Tibial artery (tissue), 4 donors: ENCODE results near the gene CTNND2.

Experiments used
- DNase-seq, 2 donors: peaks; one replicate each; pipeline ENCODE4 v3.0.0-alpha.2; 2019
- H3K27ac ChIP-seq, 2 donors: fragments of 200-600 bp; sonication (generic) in 1 of 2; 1 replicate in 1 of 2; 2 replicates in 1 of 2; pipeline ENCODE4 v1.5.1; 2018 to 2019; ENCODE audit warnings: mild to moderate bottlenecking in 1 of 2
- H3K27me3 ChIP-seq, 2 donors: fragments of 200-600 bp; sonication (generic) in 1 of 2; one replicate each; pipeline versions ENCODE4 v1.5.1 to v1.6.0; 2016 to 2019
- H3K36me3 ChIP-seq, 3 donors: fragments of 200-600 bp; sonication (generic) in 2 of 3; one replicate each; pipeline ENCODE4 v1.5.1; 2016 to 2019; ENCODE audit warnings: mild to moderate bottlenecking in 2 of 3
- H3K4me1 ChIP-seq, 4 donors: fragments of 200-600 bp; sonication (generic) in 2 of 4; 1 replicate in 3 of 4; 2 replicates in 1 of 4; pipeline ENCODE4 v1.5.1; 2016 to 2019
- H3K4me3 ChIP-seq, 2 donors: fragments of 200-600 bp; sonication (generic) in 1 of 2; 1 replicate in 1 of 2; 2 replicates in 1 of 2; pipeline ENCODE4 v1.5.1; 2018 to 2019; ENCODE audit warnings: mild to moderate bottlenecking in 2 of 2
- H3K9me3 ChIP-seq, 3 donors: fragments of 200-600 bp; sonication (generic) in 1 of 3; one replicate each; pipeline ENCODE4 v1.5.1; 2016 to 2019
- intact Hi-C: fragments of 100-400 bp; cut with DNase I; formaldehyde crosslinking; loops from one replicate; pipeline ENCODE4 v1.15.0; 2023; ENCODE audit warnings: low total_unique reads
- TF ChIP-seq, protein P1 (sequence below), 2 experiments: fragments of 200-600 bp in 1 of 2; fragments of 450-650 bp in 1 of 2; IDR thresholded peaks; one replicate each; pipeline ENCODE4 v1.5.1; 2017 to 2019; ENCODE audit warnings: antibody characterized with exemption in 2 of 2, mild to moderate bottlenecking in 1 of 2, moderate library complexity in 1 of 2

CTNND2 gene

GRCh38 chr5:11815481-11815880 lies 88.8 kb downstream of the CTNND2 start:
- Histone ChIP-seq H3K27ac (no peak overlapping the region), H3K36me3 (no peaks in the 10 kb centered on the region), H3K4me3 (no peak overlapping the region), H3K27me3 (no peaks in the 10 kb centered on the region), H3K9me3 (no peaks in the 10 kb centered on the region), H3K4me1 (no peaks in the 10 kb centered on the region)
- DNase-seq: no peak
- intact Hi-C loops: no loop called here
- TF ChIP-seq, protein P1, sequence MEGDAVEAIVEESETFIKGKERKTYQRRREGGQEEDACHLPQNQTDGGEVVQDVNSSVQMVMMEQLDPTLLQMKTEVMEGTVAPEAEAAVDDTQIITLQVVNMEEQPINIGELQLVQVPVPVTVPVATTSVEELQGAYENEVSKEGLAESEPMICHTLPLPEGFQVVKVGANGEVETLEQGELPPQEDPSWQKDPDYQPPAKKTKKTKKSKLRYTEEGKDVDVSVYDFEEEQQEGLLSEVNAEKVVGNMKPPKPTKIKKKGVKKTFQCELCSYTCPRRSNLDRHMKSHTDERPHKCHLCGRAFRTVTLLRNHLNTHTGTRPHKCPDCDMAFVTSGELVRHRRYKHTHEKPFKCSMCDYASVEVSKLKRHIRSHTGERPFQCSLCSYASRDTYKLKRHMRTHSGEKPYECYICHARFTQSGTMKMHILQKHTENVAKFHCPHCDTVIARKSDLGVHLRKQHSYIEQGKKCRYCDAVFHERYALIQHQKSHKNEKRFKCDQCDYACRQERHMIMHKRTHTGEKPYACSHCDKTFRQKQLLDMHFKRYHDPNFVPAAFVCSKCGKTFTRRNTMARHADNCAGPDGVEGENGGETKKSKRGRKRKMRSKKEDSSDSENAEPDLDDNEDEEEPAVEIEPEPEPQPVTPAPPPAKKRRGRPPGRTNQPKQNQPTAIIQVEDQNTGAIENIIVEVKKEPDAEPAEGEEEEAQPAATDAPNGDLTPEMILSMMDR (IDR thresholded peaks at IDR 0.05): no peak

DNA sequence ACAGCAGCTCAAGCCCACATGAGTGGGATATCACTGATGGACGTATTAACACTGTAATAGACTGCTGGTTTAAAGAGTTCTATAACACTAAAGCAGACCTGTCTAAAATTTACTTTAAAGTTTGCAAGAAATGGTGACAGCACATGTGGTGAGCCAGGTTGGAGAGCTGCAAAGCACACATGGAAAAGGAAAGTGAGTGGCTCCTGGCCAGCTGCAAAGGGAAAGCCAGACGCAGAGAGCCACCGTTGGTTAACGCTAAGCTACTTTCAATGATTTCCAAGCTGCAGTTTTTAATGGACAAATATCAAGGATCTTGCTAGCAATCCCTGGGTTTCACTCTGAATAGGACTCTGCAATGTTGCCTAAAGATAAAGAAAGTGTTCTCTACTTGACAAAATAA lies 89.9 kb downstream of the CTNND2 start:
- Histone ChIP-seq H3K36me3 (no peaks in the 10 kb centered on the region), H3K9me3 (no peaks in the 10 kb centered on the region), H3K27ac (no peak overlapping the region), H3K4me1 (no peaks in the 10 kb centered on the region), H3K27me3 (no peaks in the 10 kb centered on the region), H3K4me3 (no peak overlapping the region)
- DNase-seq: no peak
- TF ChIP-seq, protein P1 (IDR thresholded peaks at IDR 0.05): no peak
- intact Hi-C loops: no loop called here

DNA sequence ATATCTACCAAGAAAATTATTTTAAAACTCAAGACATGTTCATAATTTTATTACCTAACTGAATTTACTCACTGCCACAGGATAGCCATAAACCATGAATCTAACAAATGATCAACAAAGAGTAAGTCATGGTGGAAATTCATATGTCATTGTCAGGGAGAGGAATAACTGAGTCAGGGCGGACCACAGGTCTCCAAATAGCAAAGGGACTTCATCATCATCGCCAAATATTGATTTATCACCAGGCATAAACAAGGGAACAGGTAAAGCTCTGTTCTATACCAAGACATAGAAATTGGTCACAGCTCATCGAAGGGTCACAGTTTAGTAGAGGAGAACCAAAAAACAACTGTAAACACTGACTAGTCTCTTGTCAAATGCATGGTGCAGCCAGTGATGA lies 94.8 kb downstream of the CTNND2 start:
- intact Hi-C loops: no loop called here
- H3K27ac ChIP-seq: no peak overlapping the region
- no peaks in the 10 kb centered on the region for H3K36me3 ChIP-seq
- no peak overlapping the region for H3K4me3 ChIP-seq
- no peaks in the 10 kb centered on the region for H3K4me1 ChIP-seq
- TF ChIP-seq, protein P1 (IDR thresholded peaks at IDR 0.05): no peak
- no peaks in the 10 kb centered on the region for H3K9me3 ChIP-seq
- no peak for DNase-seq
- no peaks in the 10 kb centered on the region for H3K27me3 ChIP-seq

GRCh38 chr5:11803436-11803835 lies 100.8 kb downstream of the CTNND2 start:
- intact Hi-C loops: no loop called here
- Histone ChIP-seq H3K4me3 (no peak overlapping the region), H3K27me3 (no peaks in the 10 kb centered on the region), H3K36me3 (no peaks in the 10 kb centered on the region), H3K9me3 (no peaks in the 10 kb centered on the region), H3K4me1 (no peaks in the 10 kb centered on the region), H3K27ac (no peak overlapping the region)
- no peak for DNase-seq
- TF ChIP-seq, protein P1 (IDR thresholded peaks at IDR 0.05): no peak

DNA sequence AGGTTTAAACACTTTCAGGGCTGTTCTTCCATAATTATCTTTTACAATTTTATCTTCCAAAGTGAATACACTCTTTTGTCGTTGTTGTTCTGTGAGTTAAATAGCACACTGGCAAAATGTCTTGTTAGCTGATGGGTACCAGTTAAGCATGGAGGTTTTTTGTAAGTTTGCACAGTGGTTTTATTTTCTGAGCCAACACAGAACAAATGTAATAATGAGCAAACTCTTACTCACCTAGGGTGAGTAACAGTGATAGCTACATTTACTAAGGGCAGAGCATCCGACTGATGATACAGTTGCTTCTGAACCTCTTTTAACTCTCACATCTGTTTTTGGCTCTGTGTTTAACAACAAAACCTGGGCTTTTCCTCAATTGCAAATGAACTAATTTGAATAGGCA lies 103.2 kb downstream of the CTNND2 start:
- Histone ChIP-seq H3K36me3 (no peaks in the 10 kb centered on the region), H3K27ac (no peak overlapping the region), H3K4me1 (no peaks in the 10 kb centered on the region), H3K9me3 (no peaks in the 10 kb centered on the region), H3K4me3 (no peak overlapping the region), H3K27me3 (no peaks in the 10 kb centered on the region)
- intact Hi-C loops: no loop called here
- DNase-seq: no peak
- TF ChIP-seq, protein P1 (IDR thresholded peaks at IDR 0.05): no peak

- intact Hi-C loops: no loop called here
These were observed 107.1 kb downstream of the CTNND2 start for GRCh38 chr5:11797132-11797531.

More at GRCh38 chr5:11797132-11797531, 107.1 kb downstream of the CTNND2 start:
- Histone ChIP-seq H3K27ac (no peak overlapping the region), H3K4me1 (no peaks in the 10 kb centered on the region), H3K27me3 (no peaks in the 10 kb centered on the region), H3K4me3 (no peak overlapping the region), H3K9me3 (no peaks in the 10 kb centered on the region), H3K36me3 (no peaks in the 10 kb centered on the region)
- TF ChIP-seq, protein P1 (IDR thresholded peaks at IDR 0.05): no peak
- no peak for DNase-seq
